Prostate gland (tissue), 2 donors: ENCODE data around the gene BPTF.

Source experiments
- POLR2A ChIP-seq: fragments of 450-650 bp; IDR thresholded peaks from one replicate; pipeline ENCODE4 v1.6.1; 2016; ENCODE audit warnings: antibody characterized with exemption, mild to moderate bottlenecking
- POLR2AphosphoS5 ChIP-seq: sonication (generic); formaldehyde crosslinking; IDR thresholded peaks from one replicate; pipeline ENCODE4 v1.6.1; 2017; ENCODE audit warnings: antibody characterized with exemption
- TF ChIP-seq, protein P1 (sequence below), 4 experiments: fragments of 200-600 bp in 2 of 4; fragments of 450-650 bp in 2 of 4; sonication (generic) in 2 of 4; IDR thresholded peaks; 1 replicate in 3 of 4; 2 replicates in 1 of 4; pipeline ENCODE4 v1.5.1; 2016 to 2019; ENCODE audit warnings: antibody characterized with exemption in 4 of 4, mild to moderate bottlenecking in 2 of 4, moderate library complexity in 2 of 4

DNA sequence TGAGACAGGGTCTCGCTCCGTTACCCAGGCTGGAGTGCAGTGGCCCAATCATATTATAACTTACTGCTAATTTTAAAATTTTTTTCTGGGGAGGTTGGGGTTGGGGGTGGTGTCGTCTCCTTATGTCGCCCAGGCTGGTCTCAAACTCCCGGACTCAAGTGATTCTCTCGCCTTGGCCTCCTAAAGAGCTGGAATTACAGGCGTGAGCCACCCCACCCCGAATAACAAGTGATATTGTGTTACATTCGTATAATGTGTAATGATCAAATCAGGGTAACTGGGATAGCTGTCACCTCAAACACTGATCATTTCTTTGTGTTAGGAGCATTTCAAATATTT is 194.0 kb downstream of the BPTF start:
- TF ChIP-seq, protein P1, sequence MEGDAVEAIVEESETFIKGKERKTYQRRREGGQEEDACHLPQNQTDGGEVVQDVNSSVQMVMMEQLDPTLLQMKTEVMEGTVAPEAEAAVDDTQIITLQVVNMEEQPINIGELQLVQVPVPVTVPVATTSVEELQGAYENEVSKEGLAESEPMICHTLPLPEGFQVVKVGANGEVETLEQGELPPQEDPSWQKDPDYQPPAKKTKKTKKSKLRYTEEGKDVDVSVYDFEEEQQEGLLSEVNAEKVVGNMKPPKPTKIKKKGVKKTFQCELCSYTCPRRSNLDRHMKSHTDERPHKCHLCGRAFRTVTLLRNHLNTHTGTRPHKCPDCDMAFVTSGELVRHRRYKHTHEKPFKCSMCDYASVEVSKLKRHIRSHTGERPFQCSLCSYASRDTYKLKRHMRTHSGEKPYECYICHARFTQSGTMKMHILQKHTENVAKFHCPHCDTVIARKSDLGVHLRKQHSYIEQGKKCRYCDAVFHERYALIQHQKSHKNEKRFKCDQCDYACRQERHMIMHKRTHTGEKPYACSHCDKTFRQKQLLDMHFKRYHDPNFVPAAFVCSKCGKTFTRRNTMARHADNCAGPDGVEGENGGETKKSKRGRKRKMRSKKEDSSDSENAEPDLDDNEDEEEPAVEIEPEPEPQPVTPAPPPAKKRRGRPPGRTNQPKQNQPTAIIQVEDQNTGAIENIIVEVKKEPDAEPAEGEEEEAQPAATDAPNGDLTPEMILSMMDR (IDR thresholded peaks at IDR 0.05) = no peak
- no peak for TF ChIP-seq POLR2AphosphoS5
- no peak for TF ChIP-seq POLR2A
